ENCODE data around the gene BBS9.

BBS9 gene

GRCh38 chr7:33539659-33540400 lies 410.5 kb downstream of the BBS9 start:
- Histone ChIP-seq H3K36me3 (ENCODE audit: insufficient read depth) (no peaks in the 10 kb centered on the region), H3K4me1 (ENCODE audit: low read depth, poor library complexity, severe bottlenecking) (peaks cover 3% of the 10 kb centered on the region), H3K79me2 (ENCODE audit: insufficient read depth, low read depth) (no peaks in the 10 kb centered on the region), H2AFZ (ENCODE audit: low read depth) (no peak overlapping the region), H3K4me3 (IDR thresholded peaks at IDR 0.05; ENCODE audit: insufficient read depth, low read depth, low read length) (no peak overlapping the region), H3K4me2 (no peak overlapping the region), H3K9ac (no peak overlapping the region), H3K27ac (no peak overlapping the region), H3K27me3 (ENCODE audit: insufficient read depth, low read depth) (no peaks in the 10 kb centered on the region), H4K20me1 (ENCODE audit: insufficient read depth) (no peaks in the 10 kb centered on the region)
- TF ChIP-seq, protein P1, sequence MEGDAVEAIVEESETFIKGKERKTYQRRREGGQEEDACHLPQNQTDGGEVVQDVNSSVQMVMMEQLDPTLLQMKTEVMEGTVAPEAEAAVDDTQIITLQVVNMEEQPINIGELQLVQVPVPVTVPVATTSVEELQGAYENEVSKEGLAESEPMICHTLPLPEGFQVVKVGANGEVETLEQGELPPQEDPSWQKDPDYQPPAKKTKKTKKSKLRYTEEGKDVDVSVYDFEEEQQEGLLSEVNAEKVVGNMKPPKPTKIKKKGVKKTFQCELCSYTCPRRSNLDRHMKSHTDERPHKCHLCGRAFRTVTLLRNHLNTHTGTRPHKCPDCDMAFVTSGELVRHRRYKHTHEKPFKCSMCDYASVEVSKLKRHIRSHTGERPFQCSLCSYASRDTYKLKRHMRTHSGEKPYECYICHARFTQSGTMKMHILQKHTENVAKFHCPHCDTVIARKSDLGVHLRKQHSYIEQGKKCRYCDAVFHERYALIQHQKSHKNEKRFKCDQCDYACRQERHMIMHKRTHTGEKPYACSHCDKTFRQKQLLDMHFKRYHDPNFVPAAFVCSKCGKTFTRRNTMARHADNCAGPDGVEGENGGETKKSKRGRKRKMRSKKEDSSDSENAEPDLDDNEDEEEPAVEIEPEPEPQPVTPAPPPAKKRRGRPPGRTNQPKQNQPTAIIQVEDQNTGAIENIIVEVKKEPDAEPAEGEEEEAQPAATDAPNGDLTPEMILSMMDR (conservative IDR thresholded peaks at IDR 0.05; ENCODE audit: low read depth, low read length) = no peak

DNA sequence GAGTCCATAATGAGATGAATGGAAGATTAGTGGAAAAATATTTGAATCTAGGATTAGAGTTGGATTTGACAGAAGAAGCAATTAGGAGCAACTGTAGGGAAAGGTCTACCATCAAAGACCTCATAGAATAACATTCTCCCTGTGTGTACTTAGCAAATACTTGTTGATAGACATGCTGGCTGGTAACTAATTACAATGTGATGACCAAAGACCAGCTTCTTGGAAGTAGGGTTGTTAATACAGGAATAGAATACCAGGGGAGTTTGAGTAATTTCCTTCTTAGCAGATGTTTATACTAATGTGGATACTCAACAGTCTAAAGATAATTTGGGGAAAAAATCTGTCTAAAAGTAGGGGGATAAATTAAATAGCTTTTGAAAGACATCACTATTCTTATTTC lies 418.5 kb downstream of the BBS9 start:
- TF ChIP-seq, protein P1 (conservative IDR thresholded peaks at IDR 0.05; ENCODE audit: low read depth, low read length) = no peak
- no peak overlapping the region for H2AFZ ChIP-seq (ENCODE audit: low read depth)
- H3K9ac ChIP-seq = no peak overlapping the region
- no peaks in the 10 kb centered on the region for H3K79me2 ChIP-seq (ENCODE audit: insufficient read depth, low read depth)
- H3K4me3 ChIP-seq (IDR thresholded peaks at IDR 0.05; ENCODE audit: insufficient read depth, low read depth, low read length) = no peak overlapping the region
- H4K20me1 ChIP-seq (ENCODE audit: insufficient read depth) = no peaks in the 10 kb centered on the region
- H3K27me3 ChIP-seq (ENCODE audit: insufficient read depth, low read depth) = no peaks in the 10 kb centered on the region
- no peaks in the 10 kb centered on the region for H3K36me3 ChIP-seq (ENCODE audit: insufficient read depth)
- no peak overlapping the region for H3K27ac ChIP-seq
- no peaks in the 10 kb centered on the region for H3K4me1 ChIP-seq (ENCODE audit: low read depth, poor library complexity, severe bottlenecking)
- H3K4me2 ChIP-seq = no peak overlapping the region

GRCh38 chr7:33550363-33550762 lies 421.0 kb downstream of the BBS9 start:
- Histone ChIP-seq H3K36me3 (ENCODE audit: insufficient read depth) (no peaks in the 10 kb centered on the region), H3K4me3 (IDR thresholded peaks at IDR 0.05; ENCODE audit: insufficient read depth, low read depth, low read length) (no peak overlapping the region), H2AFZ (ENCODE audit: low read depth) (no peak overlapping the region), H3K79me2 (ENCODE audit: insufficient read depth, low read depth) (no peaks in the 10 kb centered on the region), H4K20me1 (ENCODE audit: insufficient read depth) (no peaks in the 10 kb centered on the region), H3K27ac (no peak overlapping the region), H3K4me2 (no peak overlapping the region), H3K9ac (no peak overlapping the region), H3K27me3 (ENCODE audit: insufficient read depth, low read depth) (no peaks in the 10 kb centered on the region), H3K4me1 (ENCODE audit: low read depth, poor library complexity, severe bottlenecking) (no peaks in the 10 kb centered on the region)
- TF ChIP-seq, protein P1 (conservative IDR thresholded peaks at IDR 0.05; ENCODE audit: low read depth, low read length) = no peak

DNA sequence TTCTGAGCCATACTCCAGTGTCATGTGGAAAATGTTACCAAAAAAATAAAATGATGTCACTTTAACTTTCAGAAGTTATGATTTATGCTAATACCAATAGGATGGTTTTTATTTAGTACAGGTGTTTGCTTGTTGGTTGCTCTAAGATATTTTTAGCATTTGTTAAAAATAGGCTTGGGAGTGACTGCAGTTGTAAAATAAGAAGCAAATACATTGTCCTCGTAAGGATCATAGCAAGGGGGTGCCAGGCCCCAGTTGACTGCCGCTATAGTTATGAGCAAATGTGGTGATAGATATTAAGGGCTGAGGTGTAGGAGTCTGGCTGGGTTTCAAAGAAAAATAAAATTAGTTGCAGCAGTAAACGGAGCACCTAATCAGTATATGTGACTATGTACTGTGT lies 421.6 kb downstream of the BBS9 start:
- Histone ChIP-seq H3K79me2 (ENCODE audit: insufficient read depth, low read depth) (no peaks in the 10 kb centered on the region), H3K4me3 (IDR thresholded peaks at IDR 0.05; ENCODE audit: insufficient read depth, low read depth, low read length) (no peak overlapping the region), H3K27ac (no peak overlapping the region), H3K4me2 (no peak overlapping the region), H4K20me1 (ENCODE audit: insufficient read depth) (no peaks in the 10 kb centered on the region), H3K4me1 (ENCODE audit: low read depth, poor library complexity, severe bottlenecking) (no peaks in the 10 kb centered on the region), H2AFZ (ENCODE audit: low read depth) (no peak overlapping the region), H3K27me3 (ENCODE audit: insufficient read depth, low read depth) (no peaks in the 10 kb centered on the region), H3K36me3 (ENCODE audit: insufficient read depth) (no peaks in the 10 kb centered on the region), H3K9ac (no peak overlapping the region)
- TF ChIP-seq, protein P1 (conservative IDR thresholded peaks at IDR 0.05; ENCODE audit: low read depth, low read length) = no peak

All from KMS-11 (cell line).